Muscle layer of colon (tissue), 2 donors: Measurements from ENCODE around the gene ADAMTSL3.
A peak's percentile ranks its signal among the peaks of the same experiment; 100 is the strongest.

ENCODE experiments used
- H3K27ac ChIP-seq: one replicate; pipeline ENCODE4 v1.7.0; 2013; ENCODE audit warnings: low read depth, mild to moderate bottlenecking, low read length, moderate library complexity
- H3K27me3 ChIP-seq, 2 donors: one replicate each; pipeline ENCODE4 v1.7.0; 2013; ENCODE audit warnings: low read length in 2 of 2, mild to moderate bottlenecking in 2 of 2; ENCODE audit not compliant: insufficient read depth in 2 of 2, control insufficient read depth in 1 of 2
- H3K36me3 ChIP-seq: one replicate; pipeline ENCODE4 v1.7.0; 2013; ENCODE audit warnings: mild to moderate bottlenecking, low read length; ENCODE audit not compliant: insufficient read depth
- H3K4me1 ChIP-seq: one replicate; pipeline ENCODE4 v1.7.0; 2013; ENCODE audit warnings: mild to moderate bottlenecking, low read length; ENCODE audit not compliant: insufficient read depth
- H3K4me3 ChIP-seq, 2 donors: one replicate each; pipeline ENCODE4 v1.7.0; 2013; ENCODE audit warnings: low read length in 2 of 2, low read depth in 1 of 2, mild to moderate bottlenecking in 1 of 2, moderate library complexity in 1 of 2
- H3K9ac ChIP-seq: one replicate; pipeline ENCODE4 v1.7.0; 2013; ENCODE audit warnings: low read length
- H3K9me3 ChIP-seq: one replicate; pipeline ENCODE4 v1.7.0; 2013; ENCODE audit warnings: mild to moderate bottlenecking, low read length
- donor health status: abdominal sarcoma.
- donor health status: Adenocarcinoma of cecum.

Gene ADAMTSL3

DNA sequence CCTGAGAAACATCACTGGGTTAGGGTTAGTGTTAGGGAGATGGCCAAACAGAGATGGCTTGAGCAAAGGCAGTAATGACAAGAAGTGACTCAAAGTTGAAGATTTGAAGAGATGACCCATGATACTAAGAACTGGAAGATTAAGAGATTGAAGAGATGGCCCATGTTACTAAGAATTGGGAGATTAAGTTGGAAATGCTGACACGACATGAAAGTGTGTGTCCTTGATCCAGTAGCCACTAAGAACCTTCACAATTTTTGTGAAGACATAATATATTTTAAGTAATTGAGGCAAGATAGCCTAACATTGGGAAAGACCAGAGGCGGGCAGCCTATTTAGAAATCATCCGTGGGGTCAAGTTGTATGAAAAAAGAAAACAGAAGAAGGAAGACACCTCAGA, 239.4 kb downstream of the ADAMTSL3 start:
- H3K4me1 ChIP-seq: peaks cover 17% of the 10 kb centered on the region
- peaks cover 9% of the 10 kb centered on the region for H3K36me3 ChIP-seq
- no peak overlapping the region for H3K27ac ChIP-seq
- no peaks in the 10 kb centered on the region for H3K27me3 ChIP-seq
- H3K9me3 ChIP-seq: no peaks in the 10 kb centered on the region
- no peak overlapping the region for H3K4me3 ChIP-seq
- H3K9ac ChIP-seq: no peak overlapping the region

DNA sequence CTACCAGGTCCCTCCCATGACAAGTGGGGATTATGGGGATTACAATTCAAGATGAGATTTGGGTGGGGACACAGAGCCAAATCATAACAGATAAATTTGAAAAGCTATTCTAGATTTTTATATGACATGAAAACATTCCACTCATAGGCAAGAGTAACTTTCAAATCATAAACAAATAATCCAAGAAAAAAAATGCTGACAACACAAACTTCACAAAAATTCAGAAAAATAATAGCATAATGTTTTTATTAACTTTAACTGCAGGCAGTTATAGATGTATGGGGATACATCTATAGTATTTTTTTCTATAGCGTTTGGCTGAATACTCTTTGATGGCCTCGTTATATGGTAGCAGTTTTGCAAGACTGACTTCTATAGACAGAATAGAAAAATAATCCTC, 243.1 kb downstream of the ADAMTSL3 start:
- H3K9ac ChIP-seq: no peak overlapping the region
- no peak overlapping the region for H3K27ac ChIP-seq
- H3K4me1 ChIP-seq: no peaks in the 10 kb centered on the region
- no peak overlapping the region for H3K4me3 ChIP-seq
- H3K36me3 ChIP-seq: peaks cover 26% of the 10 kb centered on the region
- H3K27me3 ChIP-seq: no peaks in the 10 kb centered on the region
- H3K9me3 ChIP-seq: no peaks in the 10 kb centered on the region

DNA sequence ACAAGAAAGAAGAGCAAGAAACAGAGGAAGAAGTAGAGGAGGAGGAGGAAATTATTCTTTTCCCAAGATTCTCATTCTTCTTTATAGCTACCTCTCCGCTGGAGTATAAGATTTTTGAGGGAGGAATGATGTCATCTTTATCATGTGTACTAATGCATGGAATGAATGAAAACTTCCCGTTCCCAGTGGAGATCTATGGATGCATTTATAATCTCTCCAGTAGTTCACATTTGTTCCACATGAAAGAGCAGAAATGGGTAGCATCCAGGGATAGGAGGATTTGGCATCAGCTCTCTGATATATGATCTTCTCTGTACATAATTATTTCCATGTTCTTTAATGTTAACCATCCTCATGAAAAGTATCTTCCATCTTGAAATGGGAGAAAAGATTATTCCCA, 244.4 kb downstream of the ADAMTSL3 start:
- Histone ChIP-seq H3K27me3 (no peaks in the 10 kb centered on the region), H3K27ac (no peak overlapping the region), H3K4me3 (no peak overlapping the region), H3K9ac (no peak overlapping the region), H3K9me3 (no peaks in the 10 kb centered on the region), H3K36me3 (peaks cover 18% of the 10 kb centered on the region), H3K4me1 (peaks cover 10% of the 10 kb centered on the region)

DNA sequence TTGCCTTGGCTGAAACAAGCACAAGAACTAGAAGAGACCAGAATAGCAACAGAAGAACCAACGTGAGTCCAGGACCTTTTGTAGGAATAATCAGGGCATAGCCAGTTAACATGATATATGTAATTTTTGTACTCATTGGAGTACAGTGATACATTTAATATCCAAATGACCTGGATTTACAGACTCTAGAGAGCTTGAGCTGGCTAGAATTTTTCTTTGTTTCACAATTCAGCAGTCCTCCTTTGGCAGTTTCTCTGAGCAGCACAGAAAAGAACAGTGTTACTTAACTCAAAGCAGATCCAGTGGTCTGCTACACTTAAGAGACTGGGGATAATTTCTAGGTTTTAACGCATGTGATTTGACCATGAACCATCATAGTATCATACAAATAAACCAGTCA, 245.7 kb downstream of the ADAMTSL3 start:
- Histone ChIP-seq H3K27me3 (no peaks in the 10 kb centered on the region), H3K9me3 (no peaks in the 10 kb centered on the region), H3K36me3 (peaks cover 17% of the 10 kb centered on the region), H3K4me1 (peaks cover 14% of the 10 kb centered on the region), H3K9ac (no peak overlapping the region), H3K4me3 (no peak overlapping the region), H3K27ac (no peak overlapping the region)

DNA sequence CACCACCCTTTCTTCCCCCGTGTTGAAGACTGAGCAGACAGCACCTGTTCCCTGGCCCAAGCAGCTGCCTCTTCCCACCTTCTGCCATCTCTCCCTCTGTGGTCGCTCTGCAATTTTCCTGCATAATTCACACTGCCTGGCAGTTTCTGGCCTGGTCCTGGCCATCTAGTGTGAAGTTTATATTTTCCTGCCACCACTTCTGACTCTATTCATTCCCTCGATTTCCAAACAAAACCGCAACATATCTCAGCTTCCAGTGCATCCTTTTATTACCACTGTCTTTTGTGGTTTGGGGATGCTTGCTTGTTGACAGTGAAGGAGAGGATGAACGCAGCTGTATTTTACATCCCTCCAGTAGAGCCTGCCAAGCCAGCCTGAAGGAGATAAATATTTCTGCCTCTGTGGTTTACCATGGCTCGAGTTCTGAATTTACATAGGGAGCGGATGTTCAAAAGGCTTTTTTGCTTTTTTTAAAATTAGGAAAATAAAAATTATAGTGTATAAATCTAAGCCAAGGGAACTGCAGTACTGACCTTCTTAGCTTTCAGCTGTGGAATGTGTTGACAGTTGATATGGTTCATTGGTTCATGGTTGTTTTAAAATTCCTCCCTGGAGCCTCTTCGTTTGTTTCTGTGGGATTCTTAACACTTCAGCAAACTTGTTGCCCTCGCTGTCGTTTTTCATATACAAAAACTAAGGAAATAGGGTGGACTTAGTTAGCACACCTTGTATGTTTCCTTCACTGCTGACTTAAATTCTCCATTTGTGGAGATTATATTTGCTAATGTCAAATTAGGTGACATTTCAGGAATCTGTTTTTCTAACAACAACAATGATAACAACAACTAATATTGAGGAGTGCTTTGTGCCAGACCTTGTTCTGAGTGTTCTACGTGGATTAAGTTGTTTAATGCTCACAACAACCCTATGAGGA, 250.5 kb downstream of the ADAMTSL3 start:
- peaks cover 31% of the 10 kb centered on the region for H3K4me1 ChIP-seq
- peaks cover 27% of the 10 kb centered on the region for H3K36me3 ChIP-seq
- H3K4me3 ChIP-seq: peak overlapping the region in 1 of 2 donors; percentile 28
- peaks cover 7% of the 10 kb centered on the region for H3K9me3 ChIP-seq
- no peak overlapping the region for H3K9ac ChIP-seq
- no peaks in the 10 kb centered on the region for H3K27me3 ChIP-seq
- H3K27ac ChIP-seq: peak overlapping the region; percentile 70

DNA sequence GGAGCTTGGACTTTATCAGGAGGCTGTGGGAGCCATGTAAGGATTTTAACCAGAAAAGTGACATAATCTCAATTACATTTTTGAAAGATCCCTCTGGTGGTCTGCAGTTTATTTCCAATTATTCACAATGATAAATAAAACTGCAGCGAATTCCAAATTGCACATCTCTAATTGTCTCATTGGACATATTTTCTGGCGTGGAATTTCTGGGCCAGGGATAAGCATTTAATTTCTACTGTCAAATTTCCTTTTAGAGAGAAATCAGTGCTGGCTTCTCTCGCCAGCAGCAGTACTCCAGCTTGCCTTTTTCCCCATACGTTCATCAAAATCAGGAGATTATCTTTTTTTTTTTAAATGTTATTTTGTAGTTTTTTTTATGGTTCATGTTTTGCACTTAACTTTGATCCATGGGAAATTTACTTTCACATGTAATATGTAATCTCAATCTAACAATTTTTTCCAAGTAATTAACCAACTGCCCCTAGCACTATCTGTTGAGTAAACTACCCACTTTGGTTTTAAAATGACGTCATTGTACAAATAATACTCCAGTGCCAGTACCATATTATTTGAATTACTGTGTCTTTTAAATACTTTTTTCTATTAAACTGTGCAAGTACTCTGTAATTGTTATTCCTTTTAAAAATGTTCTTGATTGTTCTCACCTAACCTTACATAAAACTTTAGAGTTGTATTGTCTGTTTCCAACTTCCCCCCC, 251.8 kb downstream of the ADAMTSL3 start:
- H3K9ac ChIP-seq: no peak overlapping the region
- peak overlapping the region; percentile 16 for H3K27ac ChIP-seq
- H3K4me3 ChIP-seq: no peak overlapping the region

DNA sequence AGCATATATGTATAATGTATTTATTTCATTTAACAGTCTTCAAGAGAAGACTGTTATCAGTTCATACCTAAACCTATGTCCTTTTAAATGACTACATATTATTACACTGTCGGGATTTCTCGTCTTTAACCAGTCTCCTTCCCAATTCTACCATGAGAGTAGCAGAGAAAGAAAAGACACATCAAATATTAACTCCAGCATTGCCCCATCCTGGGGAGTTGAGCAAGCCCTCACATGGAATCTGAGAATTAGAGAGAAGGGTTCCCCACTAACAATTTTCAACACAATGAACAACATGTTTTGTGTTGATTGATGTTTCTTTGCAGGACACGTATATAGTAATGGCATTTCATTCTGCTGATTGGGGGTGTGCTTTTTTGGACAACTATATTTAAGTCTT, 257.4 kb downstream of the ADAMTSL3 start:
- H3K4me1 ChIP-seq: peaks cover under 1% of the 10 kb centered on the region
- no peak overlapping the region for H3K9ac ChIP-seq
- no peak overlapping the region for H3K27ac ChIP-seq
- no peaks in the 10 kb centered on the region for H3K27me3 ChIP-seq
- peaks cover 22% of the 10 kb centered on the region for H3K36me3 ChIP-seq
- H3K4me3 ChIP-seq: no peak overlapping the region
- H3K9me3 ChIP-seq: peaks cover 7% of the 10 kb centered on the region

More for the DNA sequence above, 251.8 kb downstream of the ADAMTSL3 start:
- Histone ChIP-seq H3K27me3 (no peaks in the 10 kb centered on the region), H3K9me3 (peaks cover 7% of the 10 kb centered on the region), H3K4me1 (peaks cover 31% of the 10 kb centered on the region), H3K36me3 (peaks cover 21% of the 10 kb centered on the region)

DNA sequence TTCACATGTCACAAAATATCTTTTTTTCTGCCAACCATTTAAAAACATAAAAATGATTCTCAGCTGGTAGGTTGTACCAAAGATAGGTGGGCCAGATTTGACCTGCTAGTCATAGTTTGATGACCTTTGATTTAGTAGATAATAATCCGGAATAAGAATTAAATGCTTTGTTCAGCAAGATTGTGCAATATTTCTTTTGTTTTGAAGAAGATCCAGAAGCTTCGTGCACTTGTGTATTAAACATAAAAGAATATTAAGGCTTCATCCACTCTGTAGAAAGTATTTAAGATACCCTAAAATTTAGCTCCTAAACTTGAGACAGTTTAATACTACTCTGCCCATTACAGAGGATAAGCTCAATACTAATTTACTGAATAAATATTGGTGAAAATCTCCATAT, 258.4 kb downstream of the ADAMTSL3 start:
- H3K27me3 ChIP-seq: no peaks in the 10 kb centered on the region
- no peak overlapping the region for H3K27ac ChIP-seq
- no peaks in the 10 kb centered on the region for H3K4me1 ChIP-seq
- H3K36me3 ChIP-seq: peaks cover 22% of the 10 kb centered on the region
- H3K4me3 ChIP-seq: no peak overlapping the region
- peaks cover 7% of the 10 kb centered on the region for H3K9me3 ChIP-seq
- no peak overlapping the region for H3K9ac ChIP-seq

DNA sequence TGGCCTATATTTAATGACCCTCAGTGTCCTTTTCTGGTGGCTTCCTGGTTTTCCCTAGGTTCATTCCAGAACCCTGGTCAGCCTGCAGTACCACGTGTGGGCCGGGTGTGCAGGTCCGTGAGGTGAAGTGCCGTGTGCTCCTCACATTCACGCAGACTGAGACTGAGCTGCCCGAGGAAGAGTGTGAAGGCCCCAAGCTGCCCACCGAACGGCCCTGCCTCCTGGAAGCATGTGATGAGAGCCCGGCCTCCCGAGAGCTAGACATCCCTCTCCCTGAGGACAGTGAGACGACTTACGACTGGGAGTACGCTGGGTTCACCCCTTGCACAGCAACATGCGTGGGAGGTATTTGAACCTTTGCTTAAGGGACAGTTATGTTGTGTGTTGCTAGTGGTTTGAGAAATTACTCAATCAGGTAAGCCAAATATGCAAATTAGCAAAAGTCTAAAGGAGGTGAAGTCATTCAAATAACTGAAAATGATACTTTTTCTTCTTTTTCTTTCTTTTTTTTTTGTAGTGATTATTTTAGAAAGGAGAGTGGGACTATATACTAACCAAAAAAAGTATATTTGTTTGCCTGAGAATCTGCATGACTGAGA, 259.2 kb downstream of the ADAMTSL3 start:
- H3K27ac ChIP-seq: no peak overlapping the region
- H3K4me3 ChIP-seq: no peak overlapping the region
- H3K27me3 ChIP-seq: no peaks in the 10 kb centered on the region
- peaks cover 22% of the 10 kb centered on the region for H3K36me3 ChIP-seq
- no peaks in the 10 kb centered on the region for H3K4me1 ChIP-seq
- H3K9ac ChIP-seq: no peak overlapping the region
- H3K9me3 ChIP-seq: peaks cover 7% of the 10 kb centered on the region

DNA sequence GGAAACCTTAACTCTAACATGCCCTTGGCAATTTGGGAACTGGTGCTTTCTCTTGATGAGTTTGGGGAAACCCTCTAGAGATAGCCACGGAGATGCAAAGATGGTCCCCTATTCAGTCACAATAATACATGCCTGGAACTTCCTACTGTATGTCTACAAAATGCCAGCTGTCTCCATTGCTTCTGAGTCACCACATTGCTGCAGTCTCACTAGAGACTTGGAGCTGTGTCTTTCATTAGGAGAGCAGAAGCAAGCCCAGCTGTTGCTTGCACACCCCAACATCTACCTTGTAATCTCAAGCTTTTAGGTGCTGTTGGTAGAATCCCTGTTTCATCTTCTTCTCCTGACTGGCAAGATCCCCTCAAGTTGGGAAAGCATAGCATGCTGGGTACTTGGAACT, 261.0 kb downstream of the ADAMTSL3 start:
- H3K9ac ChIP-seq: no peak overlapping the region
- no peaks in the 10 kb centered on the region for H3K27me3 ChIP-seq
- H3K4me1 ChIP-seq: peaks cover 9% of the 10 kb centered on the region
- H3K9me3 ChIP-seq: no peaks in the 10 kb centered on the region
- no peak overlapping the region for H3K27ac ChIP-seq
- no peak overlapping the region for H3K4me3 ChIP-seq
- H3K36me3 ChIP-seq: peaks cover 6% of the 10 kb centered on the region

DNA sequence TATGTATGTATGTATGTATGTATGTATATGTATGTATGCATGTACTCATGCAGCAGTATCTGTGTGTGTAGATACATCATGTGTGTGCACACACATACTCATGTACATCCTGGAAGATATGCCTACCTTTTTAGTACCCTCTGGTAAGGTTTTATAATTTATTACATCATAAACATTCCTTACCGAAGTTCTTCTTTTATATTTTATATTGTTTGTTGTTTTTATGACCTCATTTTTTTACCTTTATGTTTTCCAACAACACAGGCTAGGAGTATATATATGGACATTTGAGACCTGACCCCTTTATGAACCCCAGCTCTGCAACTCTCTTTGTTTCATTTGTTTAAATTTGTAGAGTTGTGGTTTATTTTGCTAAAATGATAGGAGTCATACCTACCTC, 263.5 kb downstream of the ADAMTSL3 start:
- H3K4me3 ChIP-seq: no peak overlapping the region
- H3K36me3 ChIP-seq: peaks cover 4% of the 10 kb centered on the region
- H3K9me3 ChIP-seq: no peaks in the 10 kb centered on the region
- no peaks in the 10 kb centered on the region for H3K27me3 ChIP-seq
- H3K27ac ChIP-seq: no peak overlapping the region
- H3K9ac ChIP-seq: no peak overlapping the region
- H3K4me1 ChIP-seq: peaks cover 19% of the 10 kb centered on the region
